ENCODE data around the gene HTT-AS. TPM values are rescaled to one million over a fixed set of nuclear protein-coding genes. Genes with fewer than 3 reads are reported as not detected.
"Not testable (repeated sequence)": the region's sequence is repeated elsewhere in the genome, so short reads cannot be mapped to it uniquely, and the experiment has no call there.

Gene HTT-AS
- total and polyA plus RNA-seq, 2 experiments from 2014 or later, result not detected

- H3K4me2 ChIP-seq, result no peak overlapping the region
- no peaks in the 10 kb centered on the region for H3K9me2 ChIP-seq (replicated peaks; ENCODE audit: insufficient read depth)
- peaks cover 38% of the 10 kb centered on the region for H3K79me2 ChIP-seq
- no peak overlapping the region for H3K4me3 ChIP-seq
- H2AFZ ChIP-seq, result no peak overlapping the region
- no peak overlapping the region for H3K27ac ChIP-seq
- H3K36me3 ChIP-seq (replicated peaks; ENCODE audit: insufficient read depth, low read depth), result no peaks in the 10 kb centered on the region
- TF ChIP-seq, protein P1, sequence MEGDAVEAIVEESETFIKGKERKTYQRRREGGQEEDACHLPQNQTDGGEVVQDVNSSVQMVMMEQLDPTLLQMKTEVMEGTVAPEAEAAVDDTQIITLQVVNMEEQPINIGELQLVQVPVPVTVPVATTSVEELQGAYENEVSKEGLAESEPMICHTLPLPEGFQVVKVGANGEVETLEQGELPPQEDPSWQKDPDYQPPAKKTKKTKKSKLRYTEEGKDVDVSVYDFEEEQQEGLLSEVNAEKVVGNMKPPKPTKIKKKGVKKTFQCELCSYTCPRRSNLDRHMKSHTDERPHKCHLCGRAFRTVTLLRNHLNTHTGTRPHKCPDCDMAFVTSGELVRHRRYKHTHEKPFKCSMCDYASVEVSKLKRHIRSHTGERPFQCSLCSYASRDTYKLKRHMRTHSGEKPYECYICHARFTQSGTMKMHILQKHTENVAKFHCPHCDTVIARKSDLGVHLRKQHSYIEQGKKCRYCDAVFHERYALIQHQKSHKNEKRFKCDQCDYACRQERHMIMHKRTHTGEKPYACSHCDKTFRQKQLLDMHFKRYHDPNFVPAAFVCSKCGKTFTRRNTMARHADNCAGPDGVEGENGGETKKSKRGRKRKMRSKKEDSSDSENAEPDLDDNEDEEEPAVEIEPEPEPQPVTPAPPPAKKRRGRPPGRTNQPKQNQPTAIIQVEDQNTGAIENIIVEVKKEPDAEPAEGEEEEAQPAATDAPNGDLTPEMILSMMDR (IDR thresholded peaks at IDR 0.05; ENCODE audit: poor library complexity), result no peak
- no peak for TF ChIP-seq EZH2phosphoT487 (IDR thresholded peaks at IDR 0.05; ENCODE audit: low read depth, severe bottlenecking, unreplicated experiment)
- TF ChIP-seq EZH2 (IDR thresholded peaks at IDR 0.05; ENCODE audit: borderline replicate concordance), result no peak
- H3K27me3 ChIP-seq, result no peaks in the 10 kb centered on the region
- DNase-seq (ENCODE audit: low spot score), result no peak
- no peaks in the 10 kb centered on the region for H3K4me1 ChIP-seq (ENCODE audit: insufficient read depth)
- no peaks in the 10 kb centered on the region for H3K9me3 ChIP-seq (ENCODE audit: low read depth)
- H4K20me1 ChIP-seq (ENCODE audit: insufficient read depth, poor library complexity, severe bottlenecking), result no peaks in the 10 kb centered on the region
- 97% methylated on average over 3 of the region's 3 CpGs for WGBS (ENCODE audit: low lambda C conversion rate, missing lambda C conversion rate)
These were observed 21.9 kb upstream of the HTT-AS start for GRCh38 chr4:3096202-3096601.

DNA sequence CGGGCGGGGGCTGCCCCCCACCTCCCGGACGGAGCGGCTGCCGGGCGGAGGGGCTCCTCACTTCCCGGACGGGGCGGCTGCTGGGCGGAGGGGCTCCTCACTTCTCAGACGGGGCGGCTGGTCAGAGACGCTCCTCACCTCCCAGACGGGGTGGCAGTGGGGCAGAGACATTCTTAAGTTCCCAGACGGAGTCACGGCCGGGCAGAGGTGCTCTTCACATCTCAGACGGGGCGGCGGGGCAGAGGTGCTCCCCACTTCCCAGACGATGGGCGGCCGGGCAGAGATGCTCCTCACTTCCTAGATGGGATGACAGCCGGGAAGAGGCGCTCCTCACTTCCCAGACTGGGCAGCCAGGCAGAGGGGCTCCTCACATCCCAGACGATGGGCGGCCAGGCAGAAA, 20.4 kb upstream of the HTT-AS start:
- not testable (repeated sequence) for H3K9me3 ChIP-seq (ENCODE audit: low read depth); H3K4me1 ChIP-seq (ENCODE audit: insufficient read depth); DNase-seq (ENCODE audit: low spot score); H3K4me2 ChIP-seq; H3K4me3 ChIP-seq; H3K36me3 ChIP-seq (replicated peaks; ENCODE audit: insufficient read depth, low read depth); H3K27ac ChIP-seq; H3K27me3 ChIP-seq; H3K9me2 ChIP-seq (replicated peaks; ENCODE audit: insufficient read depth); H4K20me1 ChIP-seq (ENCODE audit: insufficient read depth, poor library complexity, severe bottlenecking); H2AFZ ChIP-seq
- peaks cover 26% of the 10 kb centered on the region for H3K79me2 ChIP-seq
- WGBS (ENCODE audit: low lambda C conversion rate, missing lambda C conversion rate), result 100% methylated on average over 8 of the region's 28 CpGs

- no peaks in the 10 kb centered on the region for H3K27me3 ChIP-seq
- 62% methylated on average over 5 of the region's 5 CpGs for WGBS (ENCODE audit: low lambda C conversion rate, missing lambda C conversion rate)
- H3K9me2 ChIP-seq (replicated peaks; ENCODE audit: insufficient read depth), result no peaks in the 10 kb centered on the region
- no peaks in the 10 kb centered on the region for H4K20me1 ChIP-seq (ENCODE audit: insufficient read depth, poor library complexity, severe bottlenecking)
- DNase-seq (ENCODE audit: low spot score), result no peak
- peaks cover 30% of the 10 kb centered on the region for H3K79me2 ChIP-seq
- H3K4me3 ChIP-seq, result no peak overlapping the region
- TF ChIP-seq EZH2phosphoT487 (IDR thresholded peaks at IDR 0.05; ENCODE audit: low read depth, severe bottlenecking, unreplicated experiment) (no peak), EZH2 (IDR thresholded peaks at IDR 0.05; ENCODE audit: borderline replicate concordance) (no peak)
- TF ChIP-seq, protein P1 (IDR thresholded peaks at IDR 0.05; ENCODE audit: poor library complexity), result no peak
- H2AFZ ChIP-seq, result no peak overlapping the region
- no peaks in the 10 kb centered on the region for H3K9me3 ChIP-seq (ENCODE audit: low read depth)
- no peak overlapping the region for H3K27ac ChIP-seq
- H3K36me3 ChIP-seq (replicated peaks; ENCODE audit: insufficient read depth, low read depth), result no peaks in the 10 kb centered on the region
- peak overlapping the region; percentile 28 for H3K4me2 ChIP-seq
- H3K4me1 ChIP-seq (ENCODE audit: insufficient read depth), result no peaks in the 10 kb centered on the region
These were observed 17.1 kb upstream of the HTT-AS start for GRCh38 chr4:3091464-3091863.

DNA sequence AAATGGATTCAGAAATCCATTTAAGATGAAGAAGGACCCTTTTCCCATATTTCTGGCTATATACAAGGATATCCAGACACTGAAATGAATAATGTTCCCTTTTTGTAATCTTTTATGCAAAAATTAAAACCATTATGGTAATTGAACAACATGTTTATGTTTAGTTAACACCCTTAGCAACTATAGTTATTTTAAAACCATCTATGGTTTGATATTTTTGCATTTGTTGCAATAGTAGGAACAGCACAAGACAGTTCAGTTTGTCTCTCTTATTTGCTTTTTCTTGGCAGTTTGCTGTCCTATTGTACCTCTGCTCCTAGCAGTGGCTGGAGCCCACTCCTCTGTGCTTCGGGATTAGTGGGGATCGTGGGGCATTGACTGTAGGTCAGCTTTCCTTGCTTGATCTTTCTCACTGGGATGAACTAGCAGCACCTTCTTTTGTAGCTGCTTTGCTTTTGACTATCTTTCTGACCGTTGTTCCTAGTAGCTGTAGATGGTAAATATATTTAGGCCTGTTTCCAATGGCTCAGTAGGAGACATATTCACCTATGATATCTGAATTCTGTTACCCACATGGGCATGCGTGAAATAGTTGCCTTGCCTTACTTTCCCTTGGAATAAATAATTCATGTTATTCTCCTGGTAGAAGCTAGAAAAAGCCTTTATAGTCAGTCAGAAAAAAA, 12.9 kb upstream of the HTT-AS start:
- H3K9me2 ChIP-seq (replicated peaks; ENCODE audit: insufficient read depth), result no peaks in the 10 kb centered on the region
- no peak overlapping the region for H3K4me2 ChIP-seq
- WGBS (ENCODE audit: low lambda C conversion rate, missing lambda C conversion rate), result 82% methylated on average over 4 of the region's 4 CpGs
- H2AFZ ChIP-seq, result no peak overlapping the region
- TF ChIP-seq, protein P1 (IDR thresholded peaks at IDR 0.05; ENCODE audit: poor library complexity), result no peak
- no peak for TF ChIP-seq EZH2phosphoT487 (IDR thresholded peaks at IDR 0.05; ENCODE audit: low read depth, severe bottlenecking, unreplicated experiment)
- TF ChIP-seq EZH2 (IDR thresholded peaks at IDR 0.05; ENCODE audit: borderline replicate concordance), result no peak
- no peaks in the 10 kb centered on the region for H3K27me3 ChIP-seq
- H3K27ac ChIP-seq, result no peak overlapping the region
- H4K20me1 ChIP-seq (ENCODE audit: insufficient read depth, poor library complexity, severe bottlenecking), result peaks cover 8% of the 10 kb centered on the region
- H3K79me2 ChIP-seq, result peaks cover 59% of the 10 kb centered on the region
- no peaks in the 10 kb centered on the region for H3K4me1 ChIP-seq (ENCODE audit: insufficient read depth)
- DNase-seq (ENCODE audit: low spot score), result no peak
- H3K9me3 ChIP-seq (ENCODE audit: low read depth), result no peaks in the 10 kb centered on the region
- H3K4me3 ChIP-seq, result no peak overlapping the region
- no peaks in the 10 kb centered on the region for H3K36me3 ChIP-seq (replicated peaks; ENCODE audit: insufficient read depth, low read depth)

Measured in hepatocyte (in vitro differentiated cells).